Keratinocyte (primary cell): ENCODE data around the gene SEPTIN1. TPM values are rescaled to one million over a fixed set of nuclear protein-coding genes. Genes with fewer than 3 reads are reported as not detected.

Experiments
- DNase-seq: peaks from one replicate; pipeline ENCODE4 v3.0.0-alpha.2; 2011; ENCODE audit warnings: low read depth, missing footprints, low spot score
- FAIRE-seq: peaks from 2 replicates; lab custom pipeline; 2011; peaks lifted over from hg19 to GRCh38; lab: Jason Lieb, UNC
- H2AFZ ChIP-seq: 2 replicates; pipeline ENCODE4 v1.6.0; 2012; ENCODE audit warnings: low read length, control low read depth, inconsistent platforms; ENCODE audit not compliant: control insufficient read depth
- H3K27ac ChIP-seq: 2 replicates; pipeline ENCODE4 v1.5.1; 2011; ENCODE audit warnings: low read length; ENCODE audit not compliant: control insufficient read depth, insufficient read depth
- H3K27me3 ChIP-seq: 3 replicates; pipeline ENCODE4 v1.6.0; 2011; ENCODE audit warnings: low read length; ENCODE audit not compliant: control insufficient read depth, insufficient read depth; ENCODE audit errors: extremely low read depth
- H3K36me3 ChIP-seq, 2 experiments: 2 replicates in 1 of 2; 3 replicates in 1 of 2; pipeline ENCODE4 v1.5.1; 2011; ENCODE audit warnings: low read length in 2 of 2, mild to moderate bottlenecking in 1 of 2; ENCODE audit not compliant: control insufficient read depth in 2 of 2, insufficient read depth in 2 of 2; ENCODE audit errors: extremely low read depth in 1 of 2
- H3K4me1 ChIP-seq: 3 replicates; pipeline ENCODE4 v1.5.1; 2011; ENCODE audit warnings: low read length; ENCODE audit not compliant: control insufficient read depth, insufficient read depth; ENCODE audit errors: extremely low read depth
- H3K4me2 ChIP-seq: 3 replicates; pipeline ENCODE4 v1.6.0; 2011; ENCODE audit warnings: low read depth, low read length; ENCODE audit not compliant: control insufficient read depth, insufficient read depth; ENCODE audit errors: extremely low read depth
- H3K4me3 ChIP-seq, 3 experiments: fragments of 200-600 bp in 1 of 3; sonication (generic) in 1 of 3; 2 replicates in 2 of 3; 3 replicates in 1 of 3; pipeline ENCODE4 v1.5.1; 2011 to 2016; ENCODE audit warnings: low read length in 3 of 3, mild to moderate bottlenecking in 3 of 3, control low read depth in 2 of 3, inconsistent platforms in 1 of 3, low read depth in 1 of 3, mixed read lengths in 1 of 3, mixed run types in 1 of 3, moderate library complexity in 1 of 3; ENCODE audit not compliant: control insufficient read depth in 2 of 3, insufficient read depth in 2 of 3; ENCODE audit errors: extremely low read depth in 1 of 3
- H3K79me2 ChIP-seq: 2 replicates; pipeline ENCODE4 v1.6.0; 2012; ENCODE audit warnings: low read length; ENCODE audit not compliant: control insufficient read depth, insufficient read depth
- H3K9ac ChIP-seq: 3 replicates; pipeline ENCODE4 v1.6.0; 2011; ENCODE audit warnings: low read length; ENCODE audit not compliant: control insufficient read depth, insufficient read depth; ENCODE audit errors: extremely low read depth
- H3K9me1 ChIP-seq: 3 replicates; pipeline ENCODE4 v1.6.0; 2011; ENCODE audit warnings: low read length; ENCODE audit not compliant: control insufficient read depth, insufficient read depth; ENCODE audit errors: extremely low read depth
- H3K9me3 ChIP-seq: 2 replicates; pipeline ENCODE4 v1.5.1; 2012; ENCODE audit warnings: low read depth, low read length; ENCODE audit not compliant: control insufficient read depth
- H4K20me1 ChIP-seq: 3 replicates; pipeline ENCODE4 v1.6.0; 2011; ENCODE audit warnings: low read length; ENCODE audit not compliant: control insufficient read depth, insufficient read depth; ENCODE audit errors: extremely low read depth
- CTCF ChIP-seq, 3 experiments: IDR thresholded peaks in 1 of 3; conservative IDR thresholded peaks in 1 of 3; optimal IDR thresholded peaks in 1 of 3; 2 replicates in 2 of 3; 3 replicates in 1 of 3; pipeline versions ENCODE3 to v1.5.1; 2011; ENCODE audit warnings: low read length in 3 of 3, mild to moderate bottlenecking in 3 of 3, moderate library complexity in 2 of 3, control low read depth in 1 of 3, inconsistent platforms in 1 of 3; ENCODE audit not compliant: insufficient read depth in 2 of 3; ENCODE audit errors: extremely low read depth in 1 of 3
- EZH2 ChIP-seq: IDR thresholded peaks from one replicate; pipeline ENCODE4 v1.6.1; 2012; ENCODE audit warnings: inconsistent platforms, mild to moderate bottlenecking, low read length, moderate library complexity
- dilution Hi-C: fragments of 300-500 bp; cut with MboI; formaldehyde crosslinking; loops from one replicate; pipeline ENCODE4 v1.7.0; 2020; ENCODE audit warnings: low sequenced_read_pairs; ENCODE audit not compliant: extremely low pct_ligation_motif_present
- polyA plus RNA-seq, 5 experiments: library from polyadenylated mRNA; depleted of rRNA in 3 of 5; stranded (reverse) in 3 of 5; stranded (forward) in 1 of 5; unstranded in 1 of 5; fragments of >200 nt; gene quantifications; 1 replicate in 1 of 5; 2 replicates in 3 of 5; 3 replicates in 1 of 5; pipeline versions ENCODE4 v1.2.1 to v1.2.3, GENCODE V29; 2011 to 2012; ENCODE audit warnings: missing spikeins in 2 of 5, low read depth in 1 of 5, low replicate concordance in 1 of 5

Gene SEPTIN1
- polyA plus RNA-seq, 1 donor (not counting 4 experiments of a cell fraction or from before 2014, with no cell fraction given) = not detected

GRCh38 chr16:30366511-30366910 lies 15.8 kb downstream of the SEPTIN1 start:
- H3K36me3 ChIP-seq = peaks cover 10 to 33% of the 10 kb centered on the region in 2 experiments
- peaks cover 77% of the 10 kb centered on the region for H3K79me2 ChIP-seq
- FAIRE-seq = no peak
- TF ChIP-seq EZH2 (no peak), CTCF (optimal IDR thresholded peaks at IDR 0.05 in 1 of 3, IDR thresholded peaks at IDR 0.05 in 1 of 3, conservative IDR thresholded peaks at IDR 0.05 in 1 of 3; ENCODE audit: extremely low read depth in 1 of 3, insufficient read depth in 2 of 3, low read length in 3 of 3) (no peak)
- peak overlapping the region; percentile 32 for H3K4me2 ChIP-seq
- no peak overlapping the region for H2AFZ ChIP-seq
- H3K9ac ChIP-seq = no peak overlapping the region
- no peaks in the 10 kb centered on the region for H3K27me3 ChIP-seq
- no peaks in the 10 kb centered on the region for H3K9me3 ChIP-seq
- H3K27ac ChIP-seq = no peak overlapping the region
- H3K4me1 ChIP-seq = peaks cover 24% of the 10 kb centered on the region
- peaks cover 3% of the 10 kb centered on the region for H3K9me1 ChIP-seq
- dilution Hi-C loops = no loop called here
- H4K20me1 ChIP-seq = peaks cover 12% of the 10 kb centered on the region
- no peak overlapping the region for H3K4me3 ChIP-seq
- DNase-seq = no peak

- H3K27ac ChIP-seq = no peak overlapping the region
- no peaks in the 10 kb centered on the region for H3K27me3 ChIP-seq
- no peaks in the 10 kb centered on the region for H3K9me3 ChIP-seq
- no peak overlapping the region for H3K9ac ChIP-seq
- H3K4me3 ChIP-seq = no peak overlapping the region
- dilution Hi-C loops = no loop called here
- TF ChIP-seq CTCF (optimal IDR thresholded peaks at IDR 0.05 in 1 of 3, IDR thresholded peaks at IDR 0.05 in 1 of 3, conservative IDR thresholded peaks at IDR 0.05 in 1 of 3; ENCODE audit: extremely low read depth in 1 of 3, insufficient read depth in 2 of 3, low read length in 3 of 3) (no peak), EZH2 (no peak)
- peaks cover 3% of the 10 kb centered on the region for H3K9me1 ChIP-seq
- DNase-seq (no peak), FAIRE-seq (no peak)
- H3K4me2 ChIP-seq = no peak overlapping the region
- H3K36me3 ChIP-seq = peaks cover 13 to 33% of the 10 kb centered on the region in 2 experiments
- H3K4me1 ChIP-seq = peaks cover 18% of the 10 kb centered on the region
- H2AFZ ChIP-seq = no peak overlapping the region
- peaks cover 86% of the 10 kb centered on the region for H3K79me2 ChIP-seq
- peaks cover 12% of the 10 kb centered on the region for H4K20me1 ChIP-seq
Measured at GRCh38 chr16:30365200-30365599, 17.2 kb downstream of the SEPTIN1 start.
